ENCODE measurements around the gene COG5.

The COG5 gene

GRCh38 chr7:107354640-107355039 lies 209.1 kb downstream of the COG5 start:
- FAIRE-seq (no peak), DNase-seq (ENCODE audit: extremely low spot score, insufficient read length, low read depth) (no peak)

GRCh38 chr7:107353701-107354100 lies 210.0 kb downstream of the COG5 start:
- DNase-seq (ENCODE audit: extremely low spot score, insufficient read length, low read depth) (no peak), FAIRE-seq (no peak)

- DNase-seq (ENCODE audit: extremely low spot score, insufficient read length, low read depth): no peak
- FAIRE-seq: no peak
Observed at GRCh38 chr7:107345898-107346297, 217.8 kb downstream of the COG5 start.

- DNase-seq (ENCODE audit: extremely low spot score, insufficient read length, low read depth) (no peak), FAIRE-seq (no peak)
Observed at GRCh38 chr7:107344799-107345198, 218.9 kb downstream of the COG5 start.

- DNase-seq (ENCODE audit: extremely low spot score, insufficient read length, low read depth) (no peak), FAIRE-seq (no peak)
Observed at GRCh38 chr7:107344286-107344685, 219.4 kb downstream of the COG5 start.

- FAIRE-seq (no peak), DNase-seq (ENCODE audit: extremely low spot score, insufficient read length, low read depth) (no peak)
Observed at GRCh38 chr7:107338080-107338479, 225.6 kb downstream of the COG5 start.

GRCh38 chr7:107332488-107333269 lies 231.0 kb downstream of the COG5 start:
- DNase-seq (ENCODE audit: extremely low spot score, insufficient read length, low read depth) (no peak), FAIRE-seq (peak; percentile 81)

- no peak for DNase-seq (ENCODE audit: extremely low spot score, insufficient read length, low read depth)
- FAIRE-seq: no peak
Observed at GRCh38 chr7:107330478-107330877, 233.2 kb downstream of the COG5 start.

- no peak for DNase-seq (ENCODE audit: extremely low spot score, insufficient read length, low read depth)
- FAIRE-seq: no peak
Observed at GRCh38 chr7:107327986-107328569, 235.6 kb downstream of the COG5 start.

- DNase-seq (ENCODE audit: extremely low spot score, insufficient read length, low read depth): no peak
- no peak for FAIRE-seq
Observed at GRCh38 chr7:107326061-107326460, 237.7 kb downstream of the COG5 start.

- DNase-seq (ENCODE audit: extremely low spot score, insufficient read length, low read depth): no peak
- FAIRE-seq: no peak
Observed at GRCh38 chr7:107322015-107322414, 241.7 kb downstream of the COG5 start.

GRCh38 chr7:107321611-107322010 lies 242.1 kb downstream of the COG5 start:
- no peak for DNase-seq (ENCODE audit: extremely low spot score, insufficient read length, low read depth)
- FAIRE-seq: no peak

- no peak for DNase-seq (ENCODE audit: extremely low spot score, insufficient read length, low read depth)
- FAIRE-seq: no peak
Observed at GRCh38 chr7:107319724-107320228, 243.9 kb downstream of the COG5 start.

- FAIRE-seq (no peak), DNase-seq (ENCODE audit: extremely low spot score, insufficient read length, low read depth) (no peak)
Observed at GRCh38 chr7:107318523-107319160, 245.1 kb downstream of the COG5 start.

GRCh38 chr7:107315716-107316220 lies 248.0 kb downstream of the COG5 start:
- DNase-seq (ENCODE audit: extremely low spot score, insufficient read length, low read depth) (no peak), FAIRE-seq (no peak)

GRCh38 chr7:107313355-107313754 lies 250.4 kb downstream of the COG5 start:
- FAIRE-seq (no peak), DNase-seq (ENCODE audit: extremely low spot score, insufficient read length, low read depth) (no peak)

- FAIRE-seq: no peak
- DNase-seq (ENCODE audit: extremely low spot score, insufficient read length, low read depth): no peak
Observed at GRCh38 chr7:107312418-107312817, 251.3 kb downstream of the COG5 start.

GRCh38 chr7:107309296-107309695 lies 254.4 kb downstream of the COG5 start:
- FAIRE-seq (no peak), DNase-seq (ENCODE audit: extremely low spot score, insufficient read length, low read depth) (no peak)

- no peak for DNase-seq (ENCODE audit: extremely low spot score, insufficient read length, low read depth)
Observed at GRCh38 chr7:107304636-107305035, 259.1 kb downstream of the COG5 start.

GRCh38 chr7:107304063-107304462 lies 259.7 kb downstream of the COG5 start:
- no peak for FAIRE-seq
- DNase-seq (ENCODE audit: extremely low spot score, insufficient read length, low read depth): no peak

More at GRCh38 chr7:107304636-107305035, 259.1 kb downstream of the COG5 start:
- FAIRE-seq: no peak

All from GM18507 (cell line).